GM12878 (cell line): Measurements from ENCODE around the gene VPS33B.

Experiments
- CTCF ChIP-seq, 3 experiments: IDR thresholded peaks in 2 of 3; conservative IDR thresholded peaks in 1 of 3; 2 replicates each; pipeline ENCODE4 v1.5.1; 2011; ENCODE audit warnings: low read depth in 3 of 3, low read length in 3 of 3, mild to moderate bottlenecking in 3 of 3, control low read depth in 2 of 3, moderate library complexity in 2 of 3, inconsistent platforms in 1 of 3, mixed read lengths in 1 of 3; ENCODE audit not compliant: control insufficient read depth in 2 of 3, insufficient read depth in 1 of 3; ENCODE audit errors: extremely low read depth in 1 of 3
- EP300 ChIP-seq, 2 experiments: fragments of 150-350 bp in 1 of 2; IDR thresholded peaks; 2 replicates each; pipeline ENCODE4 v1.6.1; 2011 to 2012; ENCODE audit warnings: low read depth in 2 of 2, low read length in 2 of 2, borderline replicate concordance in 1 of 2, improper control_type of control experiment in 1 of 2, inconsistent platforms in 1 of 2; ENCODE audit not compliant: control insufficient read depth in 1 of 2
- GABPA ChIP-seq: IDR thresholded peaks from 2 replicates; pipeline ENCODE4 v1.6.1; 2014; ENCODE audit warnings: antibody characterized with exemption, low read depth, mild to moderate bottlenecking, inconsistent platforms
- NBN ChIP-seq: fragments of 450-650 bp; IDR thresholded peaks from 2 replicates; pipeline ENCODE4 v1.6.1; 2016
- NFIC ChIP-seq: IDR thresholded peaks from 2 replicates; pipeline ENCODE4 v1.6.1; 2012; ENCODE audit warnings: low read depth, mild to moderate bottlenecking, inconsistent platforms, low read length, moderate library complexity

DNA sequence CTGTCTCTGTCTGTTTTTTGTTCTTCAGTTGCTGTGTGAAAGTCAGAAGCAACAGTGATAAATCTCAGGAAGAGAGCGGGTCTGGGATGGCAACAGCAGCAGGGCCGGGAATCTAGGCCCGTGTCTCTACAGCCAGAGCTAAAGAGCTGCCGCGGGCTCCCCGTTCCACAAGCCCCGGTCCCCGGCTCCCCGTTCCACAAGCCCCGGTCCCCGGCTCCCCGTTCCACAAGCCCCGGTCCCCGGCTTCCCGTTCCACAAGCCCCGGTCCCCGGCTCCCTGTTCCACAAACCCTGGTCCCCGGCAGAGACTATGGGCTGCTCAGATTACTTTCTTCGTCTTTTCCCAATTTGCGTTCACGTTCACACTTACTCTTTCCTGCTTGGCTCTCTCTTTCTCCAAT is 48.2 kb downstream of the VPS33B start:
- no peak for TF ChIP-seq EP300 (IDR thresholded peaks at IDR 0.05; ENCODE audit: borderline replicate concordance in 1 of 2, control insufficient read depth in 1 of 2, low read depth in 2 of 2, low read length in 2 of 2)
- no peak for TF ChIP-seq GABPA
- TF ChIP-seq CTCF (IDR thresholded peaks at IDR 0.05 in 2 of 3, conservative IDR thresholded peaks at IDR 0.05 in 1 of 3; ENCODE audit: control insufficient read depth in 2 of 3, extremely low read depth in 1 of 3, insufficient read depth in 1 of 3, low read depth in 3 of 3, low read length in 3 of 3), result no peak
- TF ChIP-seq NFIC, result no peak
- no peak for TF ChIP-seq NBN
